Measurements from ENCODE around the gene PACS2.

- no peak for TF ChIP-seq EZH2 (IDR thresholded peaks at IDR 0.05; ENCODE audit: insufficient read depth, poor library complexity, severe bottlenecking)
- no peak for TF ChIP-seq EZH2phosphoT487 (IDR thresholded peaks at IDR 0.05; ENCODE audit: insufficient read depth, low read depth)
These were observed 74.4 kb downstream of the PACS2 start for GRCh38 chr14:105388976-105389375.

Data from GM23248 (cell line).